ENCODE results near the gene ZSCAN31.

- no peak for TF ChIP-seq YY1 (IDR thresholded peaks at IDR 0.05; ENCODE audit: low read depth)
- no peak for TF ChIP-seq CTCF (IDR thresholded peaks at IDR 0.05)
- TF ChIP-seq POLR2AphosphoS5 (IDR thresholded peaks at IDR 0.05; ENCODE audit: low read depth, low read length) = no peak
- TF ChIP-seq TCF12 (IDR thresholded peaks at IDR 0.05) = no peak
- no peak for TF ChIP-seq ELF1 (IDR thresholded peaks at IDR 0.05)
- no peak for TF ChIP-seq NRF1 (IDR thresholded peaks at IDR 0.05; ENCODE audit: low read depth, low read length)
Measured at GRCh38 chr6:28315628-28316027, 20.3 kb downstream of the ZSCAN31 start.
